OCI-LY7 (cell line): ENCODE data around the gene THAP4. TPM values are rescaled to one million over a fixed set of nuclear protein-coding genes. Genes with fewer than 3 reads are reported as not detected.
A peak's percentile ranks its signal among the peaks of the same experiment; 100 is the strongest.

Experiments
- BruUV-seq: library from RNA; stranded (reverse); fragments of 400-500 nt; replicated peaks from 2 replicates; lab custom pipeline; 2021; lab: Mats Ljungman, UMichigan
- CTCF ChIA-PET: fragments of 300-600 bp; sonication (Branson Sonifier 250); formaldehyde crosslinking; loops from one replicate; lab custom pipeline; 2022; ENCODE audit warnings: antibody characterized with exemption; ENCODE audit not compliant: unreplicated experiment; lab: Charles Lee
- POLR2A ChIA-PET: fragments of 300-600 bp; sonication (Branson Sonifier 250); formaldehyde crosslinking; loops from one replicate; lab custom pipeline; 2022; ENCODE audit warnings: antibody characterized with exemption; lab: Charles Lee
- DNase-seq: peaks from one replicate; pipeline ENCODE4 v3.0.0-alpha.2; 2015; ENCODE audit warnings: low spot score
- H2AFZ ChIP-seq: fragments of 200-600 bp; sonication (generic), shearing (Covaris generic); 2 replicates; pipeline ENCODE4 v1.6.1; 2014; ENCODE audit warnings: mild to moderate bottlenecking, antibody characterized with exemption, low read length, moderate library complexity
- H3K27ac ChIP-seq: fragments of 200-600 bp; sonication (generic); 2 replicates; pipeline ENCODE4 v1.5.1; 2014; ENCODE audit warnings: mixed run types, low read depth, mild to moderate bottlenecking, moderate library complexity, low read length, inconsistent platforms; ENCODE audit not compliant: poor library complexity, severe bottlenecking
- H3K36me3 ChIP-seq: fragments of 200-600 bp; sonication (generic); 2 replicates; pipeline ENCODE4 v1.6.1; 2014; ENCODE audit warnings: mild to moderate bottlenecking, antibody characterized with exemption, low read length, moderate library complexity, mixed read lengths; ENCODE audit not compliant: insufficient read depth
- H3K4me1 ChIP-seq: fragments of 200-600 bp; sonication (generic); 2 replicates; pipeline ENCODE4 v1.5.1; 2014; ENCODE audit warnings: mild to moderate bottlenecking, low read length; ENCODE audit not compliant: insufficient read depth, poor library complexity, severe bottlenecking
- H3K4me2 ChIP-seq: fragments of 200-600 bp; sonication (generic); 2 replicates; pipeline ENCODE4 v1.6.1; 2014; ENCODE audit warnings: mild to moderate bottlenecking, low read length
- H3K4me3 ChIP-seq: fragments of 200-600 bp; sonication (generic); 2 replicates; pipeline ENCODE4 v1.5.1; 2014; ENCODE audit warnings: mild to moderate bottlenecking, low read depth, low read length; ENCODE audit not compliant: poor library complexity, severe bottlenecking
- H3K79me2 ChIP-seq: fragments of 200-600 bp; sonication (generic); 2 replicates; pipeline ENCODE4 v1.6.1; 2016; ENCODE audit warnings: low read depth, mild to moderate bottlenecking, low read length, moderate library complexity, mixed read lengths; ENCODE audit not compliant: insufficient read depth
- H3K9me2 ChIP-seq: fragments of 200-600 bp; sonication (generic); 2 replicates; pipeline ENCODE4 v1.6.1; 2016; ENCODE audit warnings: mild to moderate bottlenecking, low read length, mixed read lengths; ENCODE audit not compliant: insufficient read depth
- H3K9me3 ChIP-seq: fragments of 200-600 bp; sonication (generic); 2 replicates; pipeline ENCODE4 v1.6.1; 2014; ENCODE audit warnings: mild to moderate bottlenecking, mixed run types, low read length, mixed read lengths
- H4K20me1 ChIP-seq: fragments of 200-600 bp; sonication (generic); 2 replicates; pipeline ENCODE4 v1.6.1; 2014; ENCODE audit warnings: mild to moderate bottlenecking, antibody characterized with exemption, low read length, moderate library complexity, mixed read lengths; ENCODE audit not compliant: insufficient read depth
- EZH2phosphoT487 ChIP-seq: fragments of 200-600 bp; sonication (generic); IDR thresholded peaks from 2 replicates; pipeline ENCODE4 v1.6.1; 2018; ENCODE audit warnings: low read depth, borderline replicate concordance, mild to moderate bottlenecking, mixed run types, antibody characterized with exemption, low read length, moderate library complexity, mixed read lengths
- intact Hi-C: fragments of 100-400 bp; cut with micrococcal nuclease; formaldehyde crosslinking; loops from one replicate; pipeline ENCODE4 v1.10.0; 2022; ENCODE audit not compliant: unreplicated experiment
- total RNA-seq, 2 experiments: library from RNA; depleted of rRNA in 1 of 2; stranded (reverse); fragments of >200 nt in 1 of 2; shearing (Covaris generic) in 1 of 2; gene quantifications; 2 replicates each; pipeline ENCODE4 v1.2.3, GENCODE V29; 2014 to 2022
- TF ChIP-seq, protein P1 (sequence below): fragments of 200-600 bp; sonication (generic); conservative IDR thresholded peaks from 2 replicates; pipeline ENCODE4 v1.5.1; 2014; ENCODE audit warnings: mild to moderate bottlenecking, antibody characterized with exemption, low read length, moderate library complexity, mixed read lengths

THAP4 gene
- total RNA-seq, 2 experiments from 2014 or later = 61.6 to 65.6 TPM

DNA sequence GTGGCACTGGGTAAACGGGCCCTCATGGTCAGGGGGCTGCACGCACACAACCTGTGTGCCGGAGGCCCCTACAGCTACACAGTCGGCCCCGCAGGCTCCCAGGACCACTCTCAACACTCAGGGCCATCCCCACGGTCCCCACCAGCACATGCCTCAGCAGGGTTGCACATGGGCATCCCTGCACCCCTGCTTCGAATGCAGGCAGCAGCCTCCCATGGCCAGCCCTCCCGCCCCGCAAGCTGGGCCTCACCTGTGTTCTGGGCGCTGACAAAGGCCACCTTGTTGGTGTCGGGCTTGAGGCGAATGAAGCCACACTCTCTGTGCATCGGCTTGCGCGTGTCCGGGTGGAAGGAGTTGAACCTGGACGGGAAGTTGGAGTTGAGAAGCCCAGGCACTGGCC, 34.2 kb downstream of the THAP4 start:
- Histone ChIP-seq H3K4me2 (no peak overlapping the region), H3K9me2 (no peaks in the 10 kb centered on the region), H3K9me3 (no peaks in the 10 kb centered on the region), H3K4me3 (no peak overlapping the region), H3K27ac (no peak overlapping the region), H3K4me1 (no peaks in the 10 kb centered on the region), H3K36me3 (peaks cover 84% of the 10 kb centered on the region), H3K79me2 (no peaks in the 10 kb centered on the region), H4K20me1 (no peaks in the 10 kb centered on the region), H2AFZ (no peak overlapping the region)
- ChIA-PET CTCF (no interaction called here), POLR2A (no interaction called here)
- intact Hi-C loops = no loop called here
- no TSS peak for BruUV-seq
- TF ChIP-seq EZH2phosphoT487 = no peak
- TF ChIP-seq, protein P1, sequence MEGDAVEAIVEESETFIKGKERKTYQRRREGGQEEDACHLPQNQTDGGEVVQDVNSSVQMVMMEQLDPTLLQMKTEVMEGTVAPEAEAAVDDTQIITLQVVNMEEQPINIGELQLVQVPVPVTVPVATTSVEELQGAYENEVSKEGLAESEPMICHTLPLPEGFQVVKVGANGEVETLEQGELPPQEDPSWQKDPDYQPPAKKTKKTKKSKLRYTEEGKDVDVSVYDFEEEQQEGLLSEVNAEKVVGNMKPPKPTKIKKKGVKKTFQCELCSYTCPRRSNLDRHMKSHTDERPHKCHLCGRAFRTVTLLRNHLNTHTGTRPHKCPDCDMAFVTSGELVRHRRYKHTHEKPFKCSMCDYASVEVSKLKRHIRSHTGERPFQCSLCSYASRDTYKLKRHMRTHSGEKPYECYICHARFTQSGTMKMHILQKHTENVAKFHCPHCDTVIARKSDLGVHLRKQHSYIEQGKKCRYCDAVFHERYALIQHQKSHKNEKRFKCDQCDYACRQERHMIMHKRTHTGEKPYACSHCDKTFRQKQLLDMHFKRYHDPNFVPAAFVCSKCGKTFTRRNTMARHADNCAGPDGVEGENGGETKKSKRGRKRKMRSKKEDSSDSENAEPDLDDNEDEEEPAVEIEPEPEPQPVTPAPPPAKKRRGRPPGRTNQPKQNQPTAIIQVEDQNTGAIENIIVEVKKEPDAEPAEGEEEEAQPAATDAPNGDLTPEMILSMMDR = no peak
- no peak for DNase-seq

GRCh38 chr2:241601841-241602240, 35.1 kb downstream of the THAP4 start:
- Histone ChIP-seq H3K4me3 (no peak overlapping the region), H4K20me1 (no peaks in the 10 kb centered on the region), H3K4me1 (no peaks in the 10 kb centered on the region), H3K9me2 (no peaks in the 10 kb centered on the region), H3K27ac (no peak overlapping the region), H3K4me2 (no peak overlapping the region), H2AFZ (no peak overlapping the region), H3K36me3 (peaks cover 88% of the 10 kb centered on the region), H3K9me3 (no peaks in the 10 kb centered on the region), H3K79me2 (no peaks in the 10 kb centered on the region)
- CTCF ChIA-PET = interaction anchor here (0.6 kb wide), 1 partner anchor 844 kb away, joined by 3 read pairs; no protein-coding TSS in a partner anchor
- TF ChIP-seq, protein P1 = no peak
- TF ChIP-seq EZH2phosphoT487 = no peak
- POLR2A ChIA-PET = no interaction called here
- no peak for DNase-seq
- intact Hi-C loops = no loop called here
- BruUV-seq = no TSS peak

- no peaks in the 10 kb centered on the region for H3K9me2 ChIP-seq
- BruUV-seq = TSS peak; percentile 40
- intact Hi-C loops = no loop called here
- H2AFZ ChIP-seq = no peak overlapping the region
- CTCF ChIA-PET = interaction anchor here (0.6 kb wide), 2 partner anchors 10 to 240 kb away, joined by 3 read pairs; no protein-coding TSS in a partner anchor
- TF ChIP-seq, protein P1 = no peak
- no peak for TF ChIP-seq EZH2phosphoT487
- POLR2A ChIA-PET = no interaction called here
- H3K9me3 ChIP-seq = no peaks in the 10 kb centered on the region
- H4K20me1 ChIP-seq = no peaks in the 10 kb centered on the region
- no peaks in the 10 kb centered on the region for H3K4me1 ChIP-seq
- no peak overlapping the region for H3K4me2 ChIP-seq
- H3K27ac ChIP-seq = no peak overlapping the region
- DNase-seq = no peak
- peaks cover 75% of the 10 kb centered on the region for H3K36me3 ChIP-seq
- no peak overlapping the region for H3K4me3 ChIP-seq
- no peaks in the 10 kb centered on the region for H3K79me2 ChIP-seq
These were observed 37.3 kb downstream of the THAP4 start for GRCh38 chr2:241599615-241600014.
